Right ventricle myocardium superior (tissue), 1 donor: ENCODE measurements around the gene PPP1R1C. TPM values are rescaled to one million over a fixed set of nuclear protein-coding genes. Genes with fewer than 3 reads are reported as not detected.

Experiments
- ATAC-seq: fragments of 200-7000 bp; cut with Tn5 transposase; one replicate; pipeline ENCODE4 v1.9.1; 2020; ENCODE audit warnings: mild to moderate bottlenecking; ENCODE audit not compliant: poor library complexity
- DNase-seq: peaks from one replicate; pipeline ENCODE4 v3.0.0-alpha.2; 2020
- intact Hi-C: fragments of 100-400 bp; cut with DNase I; formaldehyde crosslinking; loops from one replicate; pipeline ENCODE4 v1.11.2; 2022
- total RNA-seq: library from RNA; stranded (reverse); fragmentation: NEBNext Ultra II Directional; extraction: Animal tissue kit (Norgen Biotek cat#: 25700); gene quantifications from one replicate; pipeline ENCODE4 v1.2.1, GENCODE V29; 2021
- donor health status: DM: no; HTN: yes; CAD: no; lungs with severe emphysema.

The PPP1R1C gene
- total RNA-seq, 1 donor from 2014 or later: 21.4 TPM

DNA sequence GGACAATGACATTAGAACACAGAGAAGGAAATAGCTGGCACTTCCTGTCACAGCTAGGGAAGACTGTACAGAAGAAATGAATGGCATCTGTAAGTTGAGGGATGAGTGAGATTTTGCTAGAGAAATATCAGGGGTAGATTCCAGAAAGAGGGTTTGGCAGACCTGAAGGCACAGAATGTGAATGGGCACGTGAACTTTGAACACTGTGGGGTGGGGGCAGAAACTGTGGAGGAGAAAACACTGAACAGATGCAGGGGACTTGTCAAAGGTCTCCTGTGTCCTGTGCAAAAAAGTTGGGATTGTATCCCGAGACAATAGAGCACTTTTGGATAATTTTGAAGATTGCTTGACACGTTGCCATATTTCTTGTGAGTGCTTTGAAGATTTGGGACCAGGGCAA lies 88.0 kb downstream of the PPP1R1C start:
- no peak for DNase-seq
- intact Hi-C loops: loop anchor here (10.0 kb wide), 2 partner anchors 99 to 329 kb away; no protein-coding TSS in a partner anchor
- no peak for ATAC-seq

DNA sequence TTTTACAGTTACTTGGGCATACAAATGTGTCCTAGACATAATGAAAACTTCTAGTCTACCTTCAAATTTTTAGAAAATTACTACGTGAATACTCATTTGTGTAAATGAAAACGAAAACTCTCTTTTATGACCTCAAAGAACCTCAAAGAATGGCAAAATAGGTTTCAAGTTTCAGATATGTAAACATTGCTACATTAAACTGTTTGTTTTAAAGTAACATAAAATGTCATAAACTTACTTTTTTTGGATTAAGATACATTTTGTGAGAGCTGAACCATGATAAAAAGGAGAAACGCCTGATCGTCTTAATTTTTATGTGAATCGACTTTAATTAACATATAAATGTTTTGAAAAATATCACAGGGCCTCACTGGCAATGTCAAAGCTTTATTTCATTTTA lies 91.4 kb downstream of the PPP1R1C start:
- DNase-seq (no peak), ATAC-seq (no peak)
- intact Hi-C loops: loop anchor here (10.0 kb wide), 2 partner anchors 102 to 332 kb away; no protein-coding TSS in a partner anchor

DNA sequence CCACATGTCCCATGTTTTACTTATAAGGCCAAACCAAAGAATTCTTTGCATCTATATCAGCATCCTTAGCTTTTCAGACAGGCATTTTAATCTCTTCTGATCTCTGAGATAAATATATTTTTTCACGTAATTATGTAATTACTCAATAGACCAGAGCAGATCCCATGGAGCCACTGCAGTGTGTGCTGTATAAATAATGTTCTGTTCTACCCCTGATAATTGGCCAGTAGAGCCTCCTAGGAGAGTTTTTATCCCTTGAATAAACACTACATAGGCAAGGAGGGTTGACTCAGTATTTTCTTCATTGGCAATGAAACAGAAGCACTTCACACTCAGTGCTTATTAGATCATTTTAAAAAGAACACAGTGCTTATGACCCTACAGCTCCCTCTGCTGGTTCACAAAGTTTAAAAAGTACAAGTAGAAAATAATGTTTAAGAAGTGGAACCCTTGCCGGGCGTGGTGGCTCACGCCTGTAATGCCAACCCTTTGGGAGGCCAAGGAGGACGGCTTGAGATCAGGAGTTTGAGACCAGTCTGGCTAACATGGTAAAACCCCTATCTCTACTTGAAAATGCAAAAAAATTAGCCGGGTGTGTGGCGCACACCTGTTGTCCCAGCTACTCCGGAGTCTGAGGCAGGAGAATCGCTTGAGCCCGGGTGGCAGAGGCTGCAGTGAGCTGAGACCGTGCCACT lies 91.9 kb downstream of the PPP1R1C start:
- intact Hi-C loops: loop anchor here (10.0 kb wide), 2 partner anchors 103 to 333 kb away; no protein-coding TSS in a partner anchor
- DNase-seq (no peak), ATAC-seq (peak; percentile 94)

DNA sequence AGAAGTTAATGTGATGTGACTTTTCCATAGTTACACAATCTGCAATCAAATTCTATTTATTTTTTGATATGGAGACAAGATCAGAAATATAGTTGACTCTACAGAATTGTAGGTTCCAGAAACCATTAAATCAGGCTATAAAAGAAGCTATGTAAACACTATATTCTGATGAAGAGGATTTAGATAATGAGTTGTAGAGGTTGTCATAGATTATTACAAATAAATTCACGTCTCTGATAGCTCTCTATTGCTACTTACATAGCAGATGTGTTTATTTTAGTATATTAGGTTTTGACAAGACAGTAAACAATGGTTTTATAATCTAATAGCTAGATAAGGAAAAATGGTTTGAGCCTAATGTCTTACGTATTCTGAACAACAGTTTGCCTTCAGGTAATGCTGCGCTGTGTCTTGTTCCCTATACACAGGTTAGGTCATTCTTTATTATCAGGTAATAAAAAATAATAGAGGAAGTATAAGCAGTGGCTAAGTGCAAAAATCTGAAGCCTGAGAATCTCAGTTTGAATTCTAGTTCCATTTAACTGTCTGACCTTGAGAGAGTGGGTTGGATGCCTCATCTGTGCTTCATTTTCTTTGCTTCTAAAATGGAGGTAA lies 93.4 kb downstream of the PPP1R1C start:
- ATAC-seq (no peak), DNase-seq (no peak)
- intact Hi-C loops: loop anchor here (10.0 kb wide), 2 partner anchors 104 to 334 kb away; no protein-coding TSS in a partner anchor

DNA sequence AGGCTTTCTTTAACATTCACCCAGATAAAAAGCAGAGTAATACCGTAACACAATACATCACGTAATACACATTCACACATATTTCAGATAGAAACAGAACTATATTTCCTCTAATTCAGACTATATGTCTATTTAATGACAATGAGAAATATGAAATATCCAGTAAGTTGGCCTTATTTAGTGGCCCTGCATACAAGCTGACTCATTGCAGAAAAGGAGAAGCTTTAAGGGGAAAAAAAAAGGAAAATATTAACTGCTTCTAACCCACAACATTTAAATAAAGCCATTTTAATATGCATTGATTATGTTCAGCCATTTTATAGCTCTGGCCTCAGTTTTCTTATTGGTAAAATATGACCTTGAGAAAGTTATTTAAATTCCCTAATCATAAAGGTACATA lies 94.8 kb downstream of the PPP1R1C start:
- no peak for DNase-seq
- intact Hi-C loops: no loop called here

DNA sequence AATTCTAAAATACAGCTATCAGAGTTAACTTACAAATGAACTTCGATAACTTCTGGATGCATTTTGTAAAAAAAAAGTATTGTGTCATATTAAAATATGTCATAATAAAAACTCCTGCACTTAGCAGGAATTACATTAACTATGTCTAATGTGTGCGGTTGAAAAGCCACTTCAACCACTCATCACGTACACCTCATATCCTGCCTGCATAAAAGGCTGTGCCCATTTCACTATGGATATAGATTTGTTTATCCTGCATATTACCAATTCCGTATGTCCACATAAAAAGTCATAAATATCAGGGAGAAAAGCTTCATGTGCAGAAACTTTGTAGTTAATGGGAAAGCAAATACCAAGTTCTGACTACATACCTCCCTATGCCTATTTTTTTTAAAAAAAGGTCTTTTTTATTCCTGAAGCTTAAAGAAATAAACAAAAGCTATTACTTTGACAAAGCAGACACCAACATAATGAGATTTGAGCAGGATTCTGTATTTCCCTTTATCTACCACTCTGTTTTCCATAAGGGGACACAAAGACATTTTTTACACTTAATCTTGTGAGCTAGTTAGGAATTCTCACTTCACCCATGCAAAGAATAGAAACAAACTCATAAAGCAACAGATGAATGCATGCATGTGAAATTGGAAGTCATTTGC lies 96.1 kb downstream of the PPP1R1C start:
- intact Hi-C loops: no loop called here
- DNase-seq (no peak), ATAC-seq (no peak)

More for the DNA sequence above, 94.8 kb downstream of the PPP1R1C start:
- ATAC-seq: no peak

DNA sequence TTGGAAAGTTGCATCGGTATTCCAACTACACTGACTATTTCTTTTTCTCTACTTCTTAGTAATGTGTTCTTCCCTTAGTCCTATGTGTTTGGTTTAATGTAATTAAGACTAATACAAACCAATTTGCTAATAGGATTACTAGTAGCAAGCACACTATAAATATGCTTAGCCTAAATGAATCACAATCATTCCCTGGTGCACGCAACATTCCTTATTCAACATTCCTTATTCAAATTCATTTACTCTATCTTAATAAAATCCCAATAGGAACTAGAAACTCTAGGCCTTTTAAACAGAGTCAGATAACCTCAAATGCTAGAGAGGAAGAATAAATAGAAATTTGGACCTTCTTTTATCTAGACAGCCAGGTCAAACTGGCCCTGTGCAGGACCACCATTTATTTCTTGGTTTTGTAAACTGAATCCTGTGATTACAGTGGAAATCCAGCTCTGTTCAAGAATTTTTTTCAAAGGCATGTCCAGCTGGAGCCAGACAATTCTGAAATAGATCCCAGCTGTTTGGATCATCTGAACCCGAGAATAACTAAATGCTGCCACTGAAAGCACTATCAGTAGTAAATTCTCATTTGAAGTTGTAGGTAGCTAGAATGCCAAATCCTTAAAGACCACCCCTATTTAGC lies 103.1 kb downstream of the PPP1R1C start:
- no peak for DNase-seq
- peak; percentile 51 for ATAC-seq
- intact Hi-C loops: no loop called here

DNA sequence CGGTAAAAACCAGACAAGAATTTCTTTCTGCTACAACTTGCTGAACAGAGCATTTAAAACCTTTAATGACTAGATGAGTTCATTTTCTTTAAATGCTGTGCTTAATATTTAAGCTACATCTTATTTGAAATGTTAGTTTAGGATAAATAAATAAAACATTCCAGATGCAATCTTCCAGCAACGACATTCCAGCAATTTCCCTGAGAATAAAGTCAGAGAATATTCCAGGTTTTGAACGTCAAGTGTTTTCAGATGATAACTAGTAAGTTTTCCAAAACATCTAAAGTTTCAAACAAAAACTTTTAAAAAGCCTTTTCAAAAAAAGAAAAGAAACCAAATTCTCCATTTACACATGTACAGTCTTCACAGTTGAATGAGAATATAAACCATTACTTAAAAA lies 104.8 kb downstream of the PPP1R1C start:
- ATAC-seq: no peak
- intact Hi-C loops: no loop called here
- no peak for DNase-seq

DNA sequence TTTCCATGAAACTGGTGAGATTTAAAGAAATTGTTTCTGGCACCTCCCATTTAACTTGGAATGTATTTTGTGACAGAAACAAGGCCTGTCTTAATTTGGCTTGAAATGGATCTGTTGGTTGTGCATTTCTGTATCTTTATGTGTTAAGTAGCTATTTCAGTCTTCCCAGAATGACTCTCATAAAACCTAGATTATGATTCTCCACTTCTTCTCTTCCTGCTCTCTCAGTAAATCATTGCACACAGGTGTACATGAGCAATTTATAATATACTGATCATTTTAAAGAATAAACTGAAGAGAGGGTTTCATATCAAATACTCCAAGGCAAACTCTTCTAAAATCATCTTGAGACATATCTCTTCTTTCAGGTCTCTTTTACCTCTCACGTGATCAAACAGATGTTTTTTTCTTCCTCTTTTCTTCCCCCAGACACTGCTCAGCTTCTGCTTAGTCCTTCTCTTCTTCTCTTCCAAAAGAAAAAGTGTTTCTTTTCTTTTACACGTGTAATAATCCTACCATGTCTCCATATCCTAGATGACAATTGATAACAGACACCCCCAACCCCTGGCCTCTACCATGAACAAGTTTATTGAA lies 112.0 kb downstream of the PPP1R1C start:
- no peak for DNase-seq
- ATAC-seq: no peak
- intact Hi-C loops: no loop called here

DNA sequence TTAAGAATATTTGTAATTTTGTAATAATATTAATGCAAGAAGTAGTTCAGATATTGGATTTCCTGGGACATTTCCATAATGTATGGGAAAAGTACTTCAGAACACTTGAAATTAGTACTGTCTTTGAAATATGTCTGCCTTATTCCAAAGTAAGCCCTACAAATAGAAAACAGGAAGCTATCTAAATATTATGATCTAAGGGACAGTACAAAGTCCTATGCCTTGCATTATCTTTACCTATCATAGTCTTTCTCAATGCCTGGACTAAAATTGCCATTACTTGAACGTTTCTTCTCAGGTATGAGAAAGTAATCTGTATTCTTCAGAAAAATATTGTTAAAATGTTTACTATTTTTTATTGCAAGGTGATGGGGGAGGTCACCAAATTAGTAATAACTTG lies 113.0 kb downstream of the PPP1R1C start:
- DNase-seq (no peak), ATAC-seq (no peak)
- intact Hi-C loops: no loop called here

DNA sequence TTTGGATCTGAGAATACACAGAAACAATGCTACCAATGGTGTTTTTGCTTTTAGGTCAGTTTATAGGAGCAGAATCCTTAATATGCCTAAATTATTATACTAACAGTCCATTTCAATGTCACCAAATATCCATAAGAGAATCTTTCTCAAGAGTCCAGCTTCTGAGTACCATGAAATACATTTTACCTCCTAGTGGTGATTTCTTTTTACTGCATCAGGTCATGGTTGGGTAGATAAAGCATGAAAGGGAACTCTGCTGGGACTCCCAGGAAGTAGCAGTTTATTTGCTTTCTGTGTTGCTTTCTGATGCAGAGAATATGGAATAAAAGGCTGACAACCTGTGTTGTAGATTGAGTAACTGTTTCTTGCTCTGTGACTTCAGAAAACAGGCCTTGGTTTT lies 115.6 kb downstream of the PPP1R1C start:
- ATAC-seq: no peak
- no peak for DNase-seq
- intact Hi-C loops: no loop called here

DNA sequence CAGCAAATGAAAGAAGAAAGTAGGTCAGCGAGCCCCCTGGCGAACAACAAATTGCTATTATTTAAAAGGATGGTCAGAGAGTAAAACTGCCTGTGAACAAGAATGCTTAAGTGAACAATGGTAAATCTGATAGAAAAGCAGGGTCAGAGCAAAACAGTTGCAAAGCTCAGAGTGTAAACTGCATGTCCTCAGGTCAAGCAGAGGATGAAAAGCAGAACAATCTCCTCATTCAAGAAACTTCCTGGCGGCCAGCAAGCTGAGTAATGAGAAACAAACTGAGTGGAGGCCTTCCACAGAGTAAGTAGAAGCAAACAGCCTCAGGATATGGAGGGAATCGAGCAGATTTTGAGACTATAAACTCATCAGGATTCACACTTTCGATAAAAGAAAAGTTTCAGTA lies 117.9 kb downstream of the PPP1R1C start:
- intact Hi-C loops: no loop called here
- no peak for ATAC-seq
- no peak for DNase-seq

DNA sequence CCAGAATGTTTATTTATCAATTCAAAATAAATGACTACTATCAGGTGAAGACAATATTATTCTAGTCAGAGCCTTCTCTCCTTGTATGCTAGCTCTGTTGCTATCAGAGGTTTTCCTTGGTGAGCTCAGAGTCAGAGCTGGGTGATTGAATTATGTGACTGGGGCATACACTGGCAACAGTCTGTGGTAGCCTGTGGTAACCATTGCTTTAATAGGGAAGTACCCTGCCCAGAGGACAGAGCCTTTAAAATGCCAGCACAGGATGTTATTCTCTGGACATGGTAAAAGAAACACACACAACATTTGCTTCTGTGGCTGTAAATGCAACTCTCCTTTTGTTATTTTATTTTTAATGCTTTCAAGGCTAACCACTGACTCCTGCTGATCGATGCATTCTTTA lies 124.7 kb downstream of the PPP1R1C start:
- no peak for DNase-seq
- peak; percentile 36 for ATAC-seq
- intact Hi-C loops: no loop called here

DNA sequence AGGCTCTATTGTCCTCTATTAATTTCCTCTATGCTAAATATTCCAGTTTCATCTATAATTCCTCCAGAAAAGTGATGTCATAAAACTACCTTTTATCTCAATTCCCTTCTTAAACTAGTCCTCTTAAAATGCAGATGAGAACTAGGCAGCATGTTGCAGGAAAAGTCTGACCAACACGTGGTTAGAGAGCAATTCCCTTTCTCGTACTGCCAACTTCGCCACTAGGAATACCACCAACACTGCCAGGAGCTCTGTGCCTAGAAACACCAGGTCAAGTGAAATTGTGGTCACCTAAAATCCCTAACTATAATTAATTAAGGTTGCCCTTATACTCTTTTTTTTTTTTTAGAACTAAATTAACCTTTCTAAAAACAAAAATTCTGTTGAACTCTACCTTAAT lies 127.7 kb downstream of the PPP1R1C start:
- ATAC-seq: peak; percentile 63

DNA sequence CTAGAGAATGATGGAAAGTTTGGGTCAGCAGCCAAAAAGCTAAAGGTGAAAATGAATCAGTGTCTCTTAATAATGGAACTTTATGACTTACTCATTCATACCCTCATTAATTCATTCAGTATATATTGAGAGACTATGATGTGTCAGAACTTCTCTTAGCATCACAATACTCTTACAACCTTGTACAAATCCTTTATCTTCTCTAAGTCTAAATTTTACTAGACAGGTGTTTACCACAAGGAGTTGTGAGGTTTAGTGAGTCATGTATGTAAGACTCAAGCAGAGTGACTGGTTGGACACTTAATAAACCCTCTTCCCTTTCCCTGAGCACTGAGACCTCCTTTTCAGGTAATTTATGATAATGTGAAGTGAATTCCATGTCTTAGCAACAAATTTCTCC lies 129.6 kb downstream of the PPP1R1C start:
- intact Hi-C loops: no loop called here
- no peak for ATAC-seq
- no peak for DNase-seq

More for the DNA sequence above, 127.7 kb downstream of the PPP1R1C start:
- intact Hi-C loops: no loop called here
- DNase-seq: no peak

DNA sequence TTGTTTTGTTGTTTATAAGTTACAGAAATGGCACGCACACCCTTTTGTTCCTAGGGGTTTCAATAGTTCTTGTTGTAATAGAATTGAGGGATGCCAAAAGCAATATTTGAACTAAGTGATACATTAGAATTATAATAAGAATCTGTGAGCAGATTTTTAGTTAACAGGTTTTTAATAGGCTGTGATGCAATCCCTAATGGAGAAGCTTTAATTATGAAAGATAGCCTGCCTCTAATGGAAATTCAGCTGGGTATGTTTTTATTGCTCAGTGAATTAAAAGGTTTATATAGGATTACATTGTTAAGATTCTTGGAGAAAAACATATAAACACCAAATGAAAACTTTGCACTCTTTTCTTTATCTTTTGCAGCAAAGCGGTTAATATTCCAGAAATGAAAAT lies 131.1 kb downstream of the PPP1R1C start:
- no peak for DNase-seq
- intact Hi-C loops: no loop called here
- ATAC-seq: no peak

DNA sequence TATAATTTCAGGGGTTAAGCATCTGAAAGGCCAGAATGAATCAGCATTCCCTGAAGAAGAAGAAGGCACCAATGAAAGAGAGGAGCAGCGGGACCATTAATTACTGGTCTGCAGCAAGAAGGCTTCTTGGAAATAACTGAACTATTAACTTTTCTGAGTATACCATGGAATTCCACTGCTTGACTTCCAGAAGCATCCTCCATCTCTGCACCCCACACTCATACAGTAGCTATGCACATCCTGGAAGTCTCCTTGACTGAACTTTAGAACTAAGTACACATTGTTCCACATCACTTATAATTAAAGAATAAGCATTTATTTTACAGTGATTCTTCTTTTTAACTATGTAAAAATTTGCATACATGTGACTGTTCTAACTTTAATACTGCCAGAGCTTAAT lies 131.5 kb downstream of the PPP1R1C start:
- ATAC-seq: no peak
- intact Hi-C loops: no loop called here
- no peak for DNase-seq

DNA sequence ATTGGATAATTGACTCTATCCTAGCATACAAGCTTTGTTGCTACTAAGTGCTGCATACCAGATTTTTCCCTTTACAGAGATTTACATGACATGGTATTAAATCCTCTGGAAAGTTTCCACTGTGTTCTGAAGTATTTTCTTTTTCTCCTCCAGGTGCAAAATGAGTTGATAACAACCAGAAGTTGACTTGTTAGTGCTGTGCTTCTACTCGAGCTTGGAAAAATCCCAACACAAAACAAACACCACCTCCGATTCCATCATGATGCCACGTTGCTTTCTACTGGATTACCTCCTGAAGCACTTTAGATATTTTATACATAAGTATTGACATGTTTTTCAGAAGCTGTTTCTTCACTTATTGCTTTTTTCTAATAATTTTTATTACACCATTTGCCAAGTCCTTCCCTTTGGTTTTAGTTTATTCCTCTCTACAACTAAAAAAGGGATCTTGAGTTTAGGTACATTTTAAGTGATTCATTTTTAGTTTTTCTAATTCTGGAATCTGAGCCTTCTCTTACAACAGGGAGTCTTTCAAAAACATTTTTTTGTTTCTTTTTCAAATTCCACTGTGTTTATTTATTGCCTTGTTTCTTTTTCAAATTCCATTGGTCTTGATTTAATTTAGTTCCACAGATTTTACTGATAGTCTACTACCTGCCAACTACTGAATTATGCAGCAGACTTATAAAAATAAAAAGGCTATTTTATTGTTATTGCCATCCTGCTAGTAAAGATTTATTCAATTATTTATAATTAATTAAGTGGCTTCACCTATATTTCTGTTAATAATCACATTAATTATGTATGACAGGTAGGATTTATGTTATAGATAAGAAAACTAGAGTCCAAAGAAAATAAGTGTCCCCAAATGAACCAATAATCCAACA lies 143.4 kb downstream of the PPP1R1C start:
- intact Hi-C loops: no loop called here
- ATAC-seq (no peak), DNase-seq (no peak)
